HG02642 (cell line): ENCODE data around the gene ADAMTS17.

Source experiments
- ATAC-seq: cut with Tn5 transposase; IDR thresholded peaks from one replicate; pipeline ENCODE4 v1.9.1; 2021; ENCODE audit warnings: mild to moderate bottlenecking; ENCODE audit not compliant: unreplicated experiment, poor library complexity

ADAMTS17 gene

DNA sequence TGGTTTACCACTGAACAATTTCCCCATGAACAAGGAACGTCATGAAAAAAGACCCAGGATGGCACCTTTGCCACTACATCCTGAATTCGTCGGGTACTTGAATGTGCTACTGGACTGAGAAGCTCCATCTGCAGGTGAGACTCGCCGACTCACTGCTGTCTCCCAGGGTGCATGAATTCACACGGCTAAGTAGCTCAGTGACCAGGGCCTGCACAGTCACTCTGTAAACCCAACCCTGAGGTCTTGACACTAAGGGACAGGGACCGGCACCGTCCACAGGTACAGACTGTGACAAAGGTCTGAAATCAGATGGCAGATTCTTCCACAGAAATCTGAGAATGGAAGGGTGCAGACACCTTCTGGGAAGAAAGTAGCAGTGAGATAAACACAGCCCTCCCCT is 187.4 kb downstream of the ADAMTS17 start:
- ATAC-seq, result no peak

DNA sequence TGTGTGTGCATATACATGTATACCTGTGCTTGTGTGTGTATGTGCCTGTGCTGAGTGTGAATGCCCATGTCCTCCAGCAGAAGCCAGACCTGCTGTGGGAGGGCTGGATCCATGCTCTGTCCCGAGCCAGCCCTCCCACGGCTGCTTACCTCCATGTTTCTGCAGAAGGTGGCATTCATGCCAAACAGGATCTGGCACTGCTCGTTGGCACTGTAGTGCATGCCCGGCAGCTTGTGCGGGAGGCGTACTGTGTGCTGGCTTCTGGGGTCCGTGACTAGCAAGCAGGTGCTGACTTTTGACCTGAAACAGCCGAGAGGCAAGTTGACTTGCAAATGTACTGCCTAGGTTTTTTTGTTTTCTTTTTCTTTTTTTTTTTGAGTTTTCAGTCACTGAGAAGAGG is 189.3 kb downstream of the ADAMTS17 start:
- ATAC-seq, result no peak

DNA sequence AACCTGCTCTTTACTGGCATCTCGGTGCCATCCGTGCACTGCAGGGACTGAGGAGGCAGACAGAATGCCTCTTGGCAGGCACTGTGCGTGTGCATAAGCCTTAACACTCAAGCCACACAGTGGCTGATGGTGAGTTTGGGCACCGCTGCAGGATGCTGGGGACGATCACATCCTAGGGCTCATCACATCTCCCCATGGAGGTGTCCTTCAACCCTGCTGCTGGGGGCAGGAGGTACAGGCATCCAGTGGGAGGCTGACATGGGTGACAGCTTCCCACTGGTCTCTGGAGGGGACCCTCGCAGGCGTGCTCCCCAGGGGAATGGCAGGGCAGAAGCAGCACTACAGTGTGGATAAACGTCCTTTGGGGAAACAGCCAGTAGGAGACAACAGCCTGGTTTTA is 190.9 kb downstream of the ADAMTS17 start:
- no peak for ATAC-seq

GRCh38 chr15:100147828-100148227 is 193.9 kb downstream of the ADAMTS17 start:
- no peak for ATAC-seq

- ATAC-seq, result no peak
These were observed 198.4 kb downstream of the ADAMTS17 start for GRCh38 chr15:100143378-100143777.

DNA sequence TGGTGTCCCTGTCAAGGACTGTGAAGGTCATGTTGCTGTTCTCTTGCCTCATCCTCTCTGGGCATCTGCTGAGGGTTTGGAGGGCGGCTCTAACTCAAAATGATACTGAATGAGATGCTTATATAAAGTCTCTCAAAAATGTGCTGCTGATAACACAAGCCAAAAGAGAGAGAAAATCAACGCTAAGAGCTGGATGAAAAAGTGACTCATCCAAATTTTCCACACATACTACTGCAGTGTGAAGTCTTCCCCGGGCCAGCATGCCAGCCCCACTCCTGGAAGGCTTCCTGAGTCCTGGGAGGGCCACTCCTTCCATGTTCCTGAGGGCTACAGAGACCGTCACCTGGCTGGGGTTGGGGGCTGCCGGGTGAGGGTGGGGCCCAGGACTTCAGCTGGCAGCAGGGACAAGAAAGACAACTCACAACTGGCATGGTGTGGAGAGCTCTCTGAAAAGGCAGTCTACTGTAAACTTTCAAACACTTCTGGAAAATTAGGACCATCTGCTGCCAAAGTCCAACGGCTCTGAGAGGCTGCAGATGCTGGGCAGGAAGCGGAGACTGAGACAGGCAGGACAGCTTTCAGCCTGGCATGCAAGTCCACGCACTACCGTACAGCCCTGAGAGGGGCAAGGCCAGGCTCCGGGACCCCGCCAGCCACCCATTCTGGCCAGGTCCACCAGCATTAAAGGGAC is 200.3 kb downstream of the ADAMTS17 start:
- ATAC-seq, result no peak

DNA sequence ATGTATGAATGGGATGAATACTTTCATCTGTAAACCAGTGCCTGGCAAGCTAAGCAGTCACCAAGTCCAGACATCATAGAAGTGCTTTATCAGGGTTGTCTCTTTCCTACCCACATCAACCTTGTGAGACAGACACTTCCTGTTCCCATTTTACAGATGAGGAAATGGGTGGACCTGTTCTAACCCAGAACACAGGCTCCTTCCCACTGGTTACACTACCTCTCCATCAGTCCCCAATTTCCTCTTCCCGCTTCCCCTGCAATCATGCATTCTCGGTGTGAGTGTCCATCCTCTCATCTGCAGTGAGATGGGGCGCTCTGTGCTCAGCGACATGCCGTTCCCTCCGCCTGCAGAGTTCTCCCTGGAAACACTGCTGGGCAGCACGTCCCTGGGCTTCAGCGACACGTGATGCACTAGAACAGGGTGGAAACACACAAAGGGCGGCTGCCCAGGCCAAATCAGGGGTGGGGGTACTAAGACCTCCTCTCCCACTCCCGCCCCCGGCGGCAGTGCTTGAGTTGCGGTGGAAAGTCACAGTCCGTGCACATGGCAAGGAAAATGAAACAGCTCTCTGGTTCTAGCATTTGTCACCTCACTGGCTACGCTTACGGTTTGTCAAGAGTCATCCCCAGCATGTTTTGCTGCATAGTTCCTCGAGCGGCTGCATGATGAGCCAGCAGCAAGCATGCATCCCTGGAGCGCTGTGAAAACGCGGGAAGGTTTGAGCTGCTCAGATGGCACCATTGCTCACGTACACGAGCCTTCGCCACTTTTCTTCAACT is 201.1 kb downstream of the ADAMTS17 start:
- ATAC-seq, result no peak

GRCh38 chr15:100134586-100134985 is 207.2 kb downstream of the ADAMTS17 start:
- no peak for ATAC-seq

GRCh38 chr15:100134089-100134583 is 207.6 kb downstream of the ADAMTS17 start:
- ATAC-seq, result no peak

- no peak for ATAC-seq
These were observed 208.8 kb downstream of the ADAMTS17 start for GRCh38 chr15:100133001-100133400.

DNA sequence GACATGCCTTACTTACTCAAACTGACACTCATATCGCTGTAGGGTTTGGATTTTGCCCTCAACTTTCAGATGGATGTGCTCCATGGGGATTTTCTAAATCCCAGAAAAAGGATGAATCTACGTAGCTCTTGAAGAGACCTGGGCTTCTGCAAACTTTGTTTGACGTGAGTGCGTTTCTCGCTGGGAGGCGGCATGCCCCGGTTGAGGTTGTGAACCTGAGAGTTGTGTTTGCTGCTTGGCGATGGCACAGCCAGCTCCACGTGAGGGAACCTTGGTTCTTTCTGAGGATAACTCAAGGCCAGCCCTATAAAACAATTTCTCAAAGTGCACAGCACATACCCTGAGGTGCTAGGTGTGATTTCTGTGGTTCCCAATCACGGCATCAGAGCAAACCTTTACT is 209.5 kb downstream of the ADAMTS17 start:
- ATAC-seq, result no peak

DNA sequence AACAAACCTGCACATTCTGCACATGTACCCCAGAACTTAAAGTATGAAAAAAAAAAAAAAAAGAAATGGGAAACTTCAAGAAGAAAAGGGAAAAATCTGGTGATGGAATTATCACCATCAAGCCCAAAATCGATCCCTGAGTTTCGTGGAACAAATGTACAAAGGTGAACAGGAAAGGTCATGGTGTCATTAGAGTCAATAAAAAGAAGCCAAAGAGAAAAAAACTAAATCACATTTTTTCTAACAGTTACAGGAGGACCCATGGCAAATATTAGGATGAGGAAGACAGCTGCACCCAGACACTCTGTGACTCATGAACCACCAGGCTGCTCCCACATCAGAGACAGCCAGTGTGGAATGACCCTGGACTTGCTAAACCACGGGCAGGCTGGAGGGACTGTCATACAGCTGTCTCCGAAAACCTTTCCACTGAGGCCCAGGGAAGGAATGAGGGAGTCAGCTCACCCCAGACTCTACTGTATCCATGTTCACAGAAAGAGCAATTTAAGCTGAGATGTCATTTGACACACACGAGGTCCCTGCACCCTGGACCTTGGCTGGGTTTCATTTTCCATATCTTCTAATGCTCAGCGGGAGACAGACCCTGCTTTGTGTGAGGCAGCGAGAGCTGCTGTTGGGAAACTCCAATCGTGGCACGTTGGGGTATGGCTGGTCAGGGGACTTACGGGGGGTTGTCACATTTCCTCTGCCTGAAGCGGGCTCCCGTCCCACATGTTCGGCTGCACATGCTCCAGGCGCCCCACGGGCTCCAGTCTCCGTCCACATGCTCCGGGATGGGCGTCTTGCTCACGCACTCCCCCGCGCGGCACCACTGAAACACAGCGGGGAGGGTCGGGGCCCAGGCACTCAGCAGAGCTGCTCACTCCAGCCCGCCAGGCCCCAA is 210.2 kb downstream of the ADAMTS17 start:
- no peak for ATAC-seq

- ATAC-seq, result no peak
These were observed 212.1 kb downstream of the ADAMTS17 start for GRCh38 chr15:100129677-100130076.

GRCh38 chr15:100125401-100126191 is 216.2 kb downstream of the ADAMTS17 start:
- no peak for ATAC-seq

- no peak for ATAC-seq
These were observed 216.8 kb downstream of the ADAMTS17 start for GRCh38 chr15:100124936-100125335.

GRCh38 chr15:100124361-100124760 is 217.4 kb downstream of the ADAMTS17 start:
- ATAC-seq, result no peak

DNA sequence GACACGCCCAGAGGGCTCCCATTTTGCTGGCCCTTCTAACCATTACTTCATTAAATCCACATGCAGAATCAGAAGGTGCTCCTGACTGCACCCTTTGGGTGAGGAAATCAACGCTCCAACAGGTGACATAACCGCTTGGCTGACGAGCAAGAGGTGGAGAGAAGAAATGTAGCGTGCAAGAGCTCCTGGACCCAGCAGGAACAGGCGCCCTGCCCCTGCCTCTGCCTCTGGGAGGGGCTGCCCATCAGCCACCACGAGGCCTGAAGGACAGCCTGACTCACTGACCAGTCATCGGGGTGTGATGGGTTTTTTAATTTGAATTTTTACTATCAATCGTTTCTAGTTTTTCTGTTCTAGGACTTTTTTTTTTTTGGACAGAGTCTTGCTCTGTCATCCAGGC is 218.2 kb downstream of the ADAMTS17 start:
- ATAC-seq, result no peak

- ATAC-seq, result no peak
These were observed 220.5 kb downstream of the ADAMTS17 start for GRCh38 chr15:100121285-100121684.

DNA sequence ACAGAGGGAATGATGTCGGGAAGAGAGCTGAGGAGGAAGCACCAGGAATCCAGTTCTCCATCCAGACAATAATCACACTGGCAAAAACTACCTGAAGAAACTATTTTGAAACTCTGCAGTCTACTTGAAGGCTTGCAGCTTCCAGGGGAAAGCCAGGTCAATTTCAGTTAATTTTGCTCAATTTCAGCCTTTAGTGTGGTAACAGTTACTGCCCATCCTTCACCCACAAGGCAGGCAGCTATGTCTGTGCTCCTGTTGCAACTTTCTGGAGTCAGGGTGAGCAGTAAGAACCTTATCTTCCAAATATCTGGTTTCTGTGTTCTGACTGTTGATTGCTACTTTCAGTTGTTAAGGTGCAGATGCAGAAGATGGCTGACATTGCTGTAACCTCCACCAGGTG is 221.7 kb downstream of the ADAMTS17 start:
- no peak for ATAC-seq

- ATAC-seq, result no peak
These were observed 223.2 kb downstream of the ADAMTS17 start for GRCh38 chr15:100118546-100118945.
